ENCODE results near the gene FAM13A.

FAM13A gene

GRCh38 chr4:88836216-88836615 is 220.8 kb downstream of the FAM13A start:
- H3K27ac ChIP-seq (ENCODE audit: low read length): no peak overlapping the region
- H3K4me1 ChIP-seq (ENCODE audit: control insufficient read depth in 1 of 2, insufficient read depth in 2 of 2, low read length in 2 of 2): no peaks in the 10 kb centered on the region
- H3K4me3 ChIP-seq (ENCODE audit: low read depth in 1 of 2, low read length in 2 of 2): no peak overlapping the region
- H3K36me3 ChIP-seq (ENCODE audit: control insufficient read depth in 1 of 2, insufficient read depth in 2 of 2, low read length in 2 of 2): no peaks in the 10 kb centered on the region
- H3K27me3 ChIP-seq (ENCODE audit: low read depth, low read length): no peaks in the 10 kb centered on the region
- H3K9me3 ChIP-seq (ENCODE audit: control insufficient read depth in 1 of 2, low read length in 2 of 2): no peaks in the 10 kb centered on the region

- Histone ChIP-seq H3K9me3 (ENCODE audit: control insufficient read depth in 1 of 2, low read length in 2 of 2) (no peaks in the 10 kb centered on the region), H3K4me3 (ENCODE audit: low read depth in 1 of 2, low read length in 2 of 2) (no peak overlapping the region), H3K36me3 (ENCODE audit: control insufficient read depth in 1 of 2, insufficient read depth in 2 of 2, low read length in 2 of 2) (no peaks in the 10 kb centered on the region), H3K4me1 (ENCODE audit: control insufficient read depth in 1 of 2, insufficient read depth in 2 of 2, low read length in 2 of 2) (peaks cover 0 to 9% of the 10 kb centered on the region in 2 donors), H3K27me3 (ENCODE audit: low read depth, low read length) (no peaks in the 10 kb centered on the region), H3K27ac (ENCODE audit: low read length) (no peak overlapping the region)
Observed at GRCh38 chr4:88831031-88831430, 226.0 kb downstream of the FAM13A start.

- H3K36me3 ChIP-seq (ENCODE audit: control insufficient read depth in 1 of 2, insufficient read depth in 2 of 2, low read length in 2 of 2): no peaks in the 10 kb centered on the region
- H3K27me3 ChIP-seq (ENCODE audit: low read depth, low read length): no peaks in the 10 kb centered on the region
- no peak overlapping the region for H3K4me3 ChIP-seq (ENCODE audit: low read depth in 1 of 2, low read length in 2 of 2)
- H3K4me1 ChIP-seq (ENCODE audit: control insufficient read depth in 1 of 2, insufficient read depth in 2 of 2, low read length in 2 of 2): peaks cover 0 to 9% of the 10 kb centered on the region in 2 donors
- no peak overlapping the region for H3K27ac ChIP-seq (ENCODE audit: low read length)
- H3K9me3 ChIP-seq (ENCODE audit: control insufficient read depth in 1 of 2, low read length in 2 of 2): no peaks in the 10 kb centered on the region
Observed at GRCh38 chr4:88830598-88830997, 226.4 kb downstream of the FAM13A start.

GRCh38 chr4:88828842-88829571 is 228.0 kb downstream of the FAM13A start:
- Histone ChIP-seq H3K36me3 (ENCODE audit: control insufficient read depth in 1 of 2, insufficient read depth in 2 of 2, low read length in 2 of 2) (no peaks in the 10 kb centered on the region), H3K9me3 (ENCODE audit: control insufficient read depth in 1 of 2, low read length in 2 of 2) (no peaks in the 10 kb centered on the region), H3K4me1 (ENCODE audit: control insufficient read depth in 1 of 2, insufficient read depth in 2 of 2, low read length in 2 of 2) (peaks cover 2 to 9% of the 10 kb centered on the region in 2 donors), H3K27me3 (ENCODE audit: low read depth, low read length) (no peaks in the 10 kb centered on the region), H3K4me3 (ENCODE audit: low read depth in 1 of 2, low read length in 2 of 2) (no peak overlapping the region), H3K27ac (ENCODE audit: low read length) (no peak overlapping the region)

GRCh38 chr4:88827442-88827841 is 229.5 kb downstream of the FAM13A start:
- peaks cover 3 to 9% of the 10 kb centered on the region in 2 donors for H3K4me1 ChIP-seq (ENCODE audit: control insufficient read depth in 1 of 2, insufficient read depth in 2 of 2, low read length in 2 of 2)
- H3K9me3 ChIP-seq (ENCODE audit: control insufficient read depth in 1 of 2, low read length in 2 of 2): no peaks in the 10 kb centered on the region
- no peaks in the 10 kb centered on the region for H3K27me3 ChIP-seq (ENCODE audit: low read depth, low read length)
- H3K36me3 ChIP-seq (ENCODE audit: control insufficient read depth in 1 of 2, insufficient read depth in 2 of 2, low read length in 2 of 2): peaks cover 0 to 4% of the 10 kb centered on the region in 2 donors
- no peak overlapping the region for H3K27ac ChIP-seq (ENCODE audit: low read length)
- H3K4me3 ChIP-seq (ENCODE audit: low read depth in 1 of 2, low read length in 2 of 2): no peak overlapping the region

GRCh38 chr4:88826771-88827170 is 230.2 kb downstream of the FAM13A start:
- Histone ChIP-seq H3K9me3 (ENCODE audit: control insufficient read depth in 1 of 2, low read length in 2 of 2) (no peaks in the 10 kb centered on the region), H3K27me3 (ENCODE audit: low read depth, low read length) (no peaks in the 10 kb centered on the region), H3K27ac (ENCODE audit: low read length) (no peak overlapping the region), H3K36me3 (ENCODE audit: control insufficient read depth in 1 of 2, insufficient read depth in 2 of 2, low read length in 2 of 2) (peaks cover 0 to 4% of the 10 kb centered on the region in 2 donors), H3K4me3 (ENCODE audit: low read depth in 1 of 2, low read length in 2 of 2) (no peak overlapping the region), H3K4me1 (ENCODE audit: control insufficient read depth in 1 of 2, insufficient read depth in 2 of 2, low read length in 2 of 2) (peaks cover 3 to 9% of the 10 kb centered on the region in 2 donors)

GRCh38 chr4:88825931-88826330 is 231.1 kb downstream of the FAM13A start:
- Histone ChIP-seq H3K4me1 (ENCODE audit: control insufficient read depth in 1 of 2, insufficient read depth in 2 of 2, low read length in 2 of 2) (peaks cover 3 to 9% of the 10 kb centered on the region in 2 donors), H3K36me3 (ENCODE audit: control insufficient read depth in 1 of 2, insufficient read depth in 2 of 2, low read length in 2 of 2) (peaks cover 0 to 4% of the 10 kb centered on the region in 2 donors), H3K27me3 (ENCODE audit: low read depth, low read length) (no peaks in the 10 kb centered on the region), H3K9me3 (ENCODE audit: control insufficient read depth in 1 of 2, low read length in 2 of 2) (no peaks in the 10 kb centered on the region), H3K27ac (ENCODE audit: low read length) (no peak overlapping the region), H3K4me3 (ENCODE audit: low read depth in 1 of 2, low read length in 2 of 2) (no peak overlapping the region)

- Histone ChIP-seq H3K27me3 (ENCODE audit: low read depth, low read length) (no peaks in the 10 kb centered on the region), H3K9me3 (ENCODE audit: control insufficient read depth in 1 of 2, low read length in 2 of 2) (no peaks in the 10 kb centered on the region), H3K27ac (ENCODE audit: low read length) (peak overlapping the region; percentile 98), H3K36me3 (ENCODE audit: control insufficient read depth in 1 of 2, insufficient read depth in 2 of 2, low read length in 2 of 2) (peaks cover 0 to 4% of the 10 kb centered on the region in 2 donors), H3K4me1 (ENCODE audit: control insufficient read depth in 1 of 2, insufficient read depth in 2 of 2, low read length in 2 of 2) (peaks cover 13 to 19% of the 10 kb centered on the region in 2 donors), H3K4me3 (ENCODE audit: low read depth in 1 of 2, low read length in 2 of 2) (peak overlapping the region; percentile 84 to 91)
Observed at GRCh38 chr4:88823058-88823919, 233.7 kb downstream of the FAM13A start.

GRCh38 chr4:88822034-88822789 is 234.8 kb downstream of the FAM13A start:
- Histone ChIP-seq H3K4me3 (ENCODE audit: low read depth in 1 of 2, low read length in 2 of 2) (peak overlapping the region; percentile 84 to 91), H3K27ac (ENCODE audit: low read length) (peak overlapping the region; percentile 98), H3K36me3 (ENCODE audit: control insufficient read depth in 1 of 2, insufficient read depth in 2 of 2, low read length in 2 of 2) (peaks cover 0 to 4% of the 10 kb centered on the region in 2 donors), H3K27me3 (ENCODE audit: low read depth, low read length) (no peaks in the 10 kb centered on the region), H3K4me1 (ENCODE audit: control insufficient read depth in 1 of 2, insufficient read depth in 2 of 2, low read length in 2 of 2) (peaks cover 19 to 20% of the 10 kb centered on the region in 2 donors), H3K9me3 (ENCODE audit: control insufficient read depth in 1 of 2, low read length in 2 of 2) (no peaks in the 10 kb centered on the region)

GRCh38 chr4:88821522-88821921 is 235.5 kb downstream of the FAM13A start:
- Histone ChIP-seq H3K4me3 (ENCODE audit: low read depth in 1 of 2, low read length in 2 of 2) (peak overlapping the region; percentile 54 to 91), H3K27ac (ENCODE audit: low read length) (peak overlapping the region; percentile 98), H3K36me3 (ENCODE audit: control insufficient read depth in 1 of 2, insufficient read depth in 2 of 2, low read length in 2 of 2) (peaks cover 0 to 4% of the 10 kb centered on the region in 2 donors), H3K9me3 (ENCODE audit: control insufficient read depth in 1 of 2, low read length in 2 of 2) (no peaks in the 10 kb centered on the region), H3K4me1 (ENCODE audit: control insufficient read depth in 1 of 2, insufficient read depth in 2 of 2, low read length in 2 of 2) (peaks cover 19 to 20% of the 10 kb centered on the region in 2 donors), H3K27me3 (ENCODE audit: low read depth, low read length) (no peaks in the 10 kb centered on the region)
